HG03159 (cell line): ENCODE measurements around the gene FLAD1.
"Not testable (repeated sequence)": the region's sequence is repeated elsewhere in the genome, so short reads cannot be mapped to it uniquely, and the experiment has no call there.

Source experiments
- ATAC-seq: cut with Tn5 transposase; IDR thresholded peaks from one replicate; pipeline ENCODE4 v1.9.1; 2021; ENCODE audit warnings: mild to moderate bottlenecking, moderate library complexity; ENCODE audit not compliant: unreplicated experiment

The FLAD1 gene

DNA sequence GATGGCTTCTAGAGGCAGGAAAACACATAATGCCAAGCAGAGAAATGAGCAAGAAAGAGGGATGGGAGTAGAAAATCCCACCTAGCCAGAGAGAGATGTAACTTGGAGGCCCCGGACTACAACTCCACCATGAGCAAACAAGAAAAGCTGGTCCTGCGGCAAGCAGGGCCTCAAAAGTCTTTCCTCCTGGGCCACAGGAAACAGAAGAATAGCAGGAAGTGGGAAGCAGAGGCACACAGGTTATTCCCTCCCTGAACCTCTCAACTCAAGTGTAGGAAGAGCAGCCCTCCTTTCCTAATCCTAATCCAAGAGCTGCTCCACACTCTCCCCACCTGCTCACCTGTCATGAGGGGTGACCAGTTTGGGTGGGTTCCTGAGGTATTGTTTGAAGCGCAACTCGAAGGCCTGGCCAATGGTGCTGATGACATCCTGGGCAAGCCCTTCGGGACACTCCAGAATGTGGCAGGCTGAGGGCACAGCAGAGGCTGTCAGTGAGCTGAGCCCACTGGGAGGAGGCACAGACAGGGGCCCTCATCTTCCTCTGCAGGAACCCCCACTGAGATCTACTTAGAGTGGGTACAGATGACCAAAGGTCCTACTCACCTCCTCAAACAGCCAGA, 15.7 kb upstream of the FLAD1 start:
- ATAC-seq = no peak

DNA sequence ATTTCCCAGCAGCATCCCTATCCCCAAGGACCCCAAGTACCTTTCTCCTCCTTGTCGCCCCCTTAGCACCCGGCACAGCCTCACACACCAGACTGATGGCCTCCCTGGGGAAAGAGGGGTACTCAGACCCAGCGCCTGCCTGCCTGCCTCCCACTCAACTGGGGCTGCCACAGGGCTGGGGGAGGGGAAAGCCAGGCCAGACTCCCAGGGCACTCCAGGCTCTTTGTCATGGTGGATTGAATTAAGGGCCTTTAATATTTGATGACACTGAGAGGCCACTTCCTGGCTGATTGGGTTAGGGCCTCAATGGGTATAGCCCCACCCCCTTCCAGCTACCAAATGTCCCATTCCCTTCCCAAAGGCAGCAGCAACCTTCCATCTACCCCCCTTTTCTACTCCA, 14.4 kb upstream of the FLAD1 start:
- ATAC-seq = no peak

- ATAC-seq = no peak
Observed at GRCh38 chr1:154969246-154969645, 13.9 kb upstream of the FLAD1 start.

DNA sequence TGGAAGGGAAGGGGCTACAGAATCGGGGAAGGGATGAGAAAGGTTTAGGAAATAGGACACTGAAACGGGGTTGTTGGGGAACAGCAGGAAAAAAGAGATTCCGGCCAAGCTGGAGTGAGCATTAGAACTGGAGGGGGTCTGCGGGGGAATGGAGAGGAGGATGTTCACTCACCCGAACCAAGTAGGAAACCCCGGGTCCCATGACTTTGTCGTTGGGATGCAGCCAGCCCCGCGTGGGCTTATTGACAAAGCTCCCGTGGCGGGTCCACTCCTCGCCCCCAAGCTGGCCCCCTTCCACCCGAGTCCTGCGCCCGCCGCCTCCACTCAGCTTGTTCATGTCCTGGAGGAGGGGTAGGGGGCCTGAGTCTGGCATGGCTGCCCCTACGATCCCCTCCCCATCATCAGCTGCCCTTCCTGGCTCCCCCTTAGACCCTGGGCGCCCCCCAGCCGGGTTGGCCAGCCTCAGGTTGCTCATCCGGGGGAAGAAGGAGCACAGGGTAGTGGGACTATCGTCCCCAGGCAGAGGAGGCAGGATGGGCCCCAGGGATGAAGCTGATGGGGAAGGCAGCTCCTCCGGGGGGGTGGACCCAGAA, 13.2 kb upstream of the FLAD1 start:
- no peak for ATAC-seq

DNA sequence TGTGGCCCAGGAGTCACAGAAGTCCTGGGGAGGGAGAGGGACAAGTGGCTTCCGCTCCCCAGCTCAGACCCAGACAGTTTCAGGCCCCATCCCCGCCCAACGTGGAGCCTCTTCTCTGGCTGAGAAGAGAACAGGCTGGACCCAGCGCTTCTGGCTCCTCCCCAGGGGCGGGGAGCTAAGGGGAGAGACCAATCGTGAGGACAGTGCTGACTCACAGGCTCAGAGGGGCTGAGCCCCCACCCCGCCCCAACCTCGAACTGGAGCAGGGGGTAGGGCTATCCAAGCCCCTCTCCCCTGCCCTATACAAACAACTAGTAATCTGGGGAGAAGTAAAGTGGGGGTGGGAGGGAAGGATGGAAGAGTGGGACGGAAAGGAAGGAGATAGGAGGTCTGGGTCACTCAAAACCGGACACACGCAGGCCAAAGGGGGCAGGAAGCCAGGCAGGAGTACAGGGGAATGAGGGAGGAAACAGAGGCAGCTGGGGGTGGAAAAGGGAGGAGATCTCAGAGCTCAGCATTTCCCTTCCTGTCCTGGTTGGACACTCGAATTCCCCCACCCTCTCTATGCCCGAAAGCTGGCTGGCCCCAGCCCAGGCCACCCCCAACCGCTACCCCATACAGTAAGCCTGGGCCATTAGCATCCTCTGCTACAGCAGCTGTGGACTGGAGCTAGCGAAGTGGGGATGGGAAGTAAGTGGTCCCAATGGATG, 12.4 kb upstream of the FLAD1 start, which contains the start of gene SHC1:
TSS of gene SHC1 (minus strand) at position 117 of the 710 bp plus-strand sequence. CDS start 221 bp downstream, outside the sequence.
- no peak for ATAC-seq

DNA sequence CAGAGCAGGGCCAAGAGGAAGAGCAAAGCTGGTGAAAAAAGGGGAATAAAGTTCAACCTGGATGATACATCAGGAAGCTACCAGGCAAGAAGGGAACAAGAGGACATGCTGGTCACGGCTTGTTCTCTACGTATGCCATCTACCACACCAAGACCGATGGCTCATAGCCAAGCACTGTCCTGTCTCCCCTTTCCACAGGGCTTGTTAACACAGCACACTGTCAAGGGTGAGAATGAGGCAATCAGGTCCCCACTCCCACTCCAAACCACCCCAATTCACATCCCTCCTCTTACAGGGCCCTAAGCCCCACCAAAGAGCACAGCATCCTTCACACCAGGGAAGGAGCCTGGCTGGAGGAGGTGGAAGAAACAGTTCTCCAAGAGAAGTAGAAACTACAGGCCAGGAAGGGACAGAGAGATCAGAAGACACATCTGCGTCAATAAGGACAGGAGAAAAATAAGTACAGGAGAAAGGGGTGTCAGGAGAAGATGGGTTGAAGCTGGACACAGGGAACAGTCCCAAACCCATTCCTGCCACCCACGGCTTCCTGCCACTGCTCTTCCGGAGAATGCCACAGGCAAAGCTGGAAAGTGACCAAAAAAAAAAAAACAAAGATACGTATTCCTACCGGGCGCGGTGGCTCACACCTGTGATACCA, 11.7 kb upstream of the FLAD1 start:
- no peak for ATAC-seq

DNA sequence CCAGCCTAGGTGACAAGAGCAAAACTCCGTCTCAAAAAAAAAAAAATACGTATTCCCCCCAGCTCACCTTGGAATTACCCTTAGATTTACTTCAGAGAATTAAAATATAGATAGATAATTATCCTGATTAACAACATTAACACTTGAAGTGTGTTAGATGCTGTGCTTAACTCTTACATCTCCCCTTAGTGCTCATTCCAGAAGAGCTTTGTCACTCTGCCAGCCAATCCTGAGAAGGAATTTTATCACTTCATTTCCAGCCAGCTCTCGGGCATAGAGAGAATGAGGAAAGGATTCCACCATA, 11.0 kb upstream of the FLAD1 start:
- ATAC-seq = no peak

- ATAC-seq = no peak
Observed at GRCh38 chr1:154972517-154973343, 10.4 kb upstream of the FLAD1 start.

DNA sequence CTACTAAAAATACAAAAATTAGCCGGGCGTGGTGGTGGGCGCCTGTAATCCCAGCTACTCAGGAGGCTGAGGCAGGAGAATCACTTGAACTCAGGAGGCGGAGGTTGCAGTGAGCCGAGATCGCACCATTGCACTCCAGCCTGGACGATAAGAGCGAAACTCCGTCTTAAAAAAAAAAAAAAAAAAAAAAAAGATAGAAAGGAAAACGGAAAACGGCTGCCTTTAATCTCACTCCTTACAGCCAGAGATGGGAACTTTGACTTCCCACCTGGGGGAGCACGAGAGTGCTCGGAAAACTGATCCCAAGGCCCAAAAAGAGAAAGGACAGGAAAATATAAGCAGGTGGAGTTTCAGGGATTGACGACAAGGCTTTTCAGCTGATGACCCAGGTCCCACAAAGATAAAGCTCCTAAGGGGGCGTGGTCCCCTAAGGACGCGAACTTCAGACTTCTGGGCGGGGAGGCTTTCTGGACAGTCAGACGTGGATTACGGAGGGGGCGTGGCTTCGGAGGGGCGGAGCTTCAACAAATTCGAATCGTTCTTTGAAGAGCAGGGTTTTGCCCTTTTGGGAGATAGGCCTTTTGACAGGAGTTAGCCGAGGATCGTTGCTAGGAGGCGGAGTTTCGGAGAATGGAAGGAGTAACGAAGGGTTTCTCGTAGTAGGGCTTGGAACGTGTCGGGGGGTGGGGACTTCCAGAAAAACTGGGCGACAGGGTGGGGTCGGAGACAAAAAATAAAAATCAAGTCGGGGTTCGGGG, 9.6 kb upstream of the FLAD1 start:
- ATAC-seq = peak; percentile 21

GRCh38 chr1:154974102-154974807, 8.9 kb upstream of the FLAD1 start, which contains the start of gene CKS1B:
Gene CKS1B (plus strand): TSS chr1:154974681. CDS start chr1:154974746, 65 bp downstream.
- ATAC-seq = peak; percentile 77

- peak; percentile 40 for ATAC-seq
Observed at GRCh38 chr1:154974808-154975408, 8.2 kb upstream of the FLAD1 start.

- no peak for ATAC-seq
Observed at GRCh38 chr1:154975409-154976059, 7.6 kb upstream of the FLAD1 start.

GRCh38 chr1:154977762-154978161, 5.4 kb upstream of the FLAD1 start:
- ATAC-seq = not testable (repeated sequence)

- no peak for ATAC-seq
Observed at GRCh38 chr1:154978360-154978759, 4.8 kb upstream of the FLAD1 start.

- ATAC-seq = no peak
Observed at GRCh38 chr1:154982341-154982740, 803 bp upstream of the FLAD1 start.

DNA sequence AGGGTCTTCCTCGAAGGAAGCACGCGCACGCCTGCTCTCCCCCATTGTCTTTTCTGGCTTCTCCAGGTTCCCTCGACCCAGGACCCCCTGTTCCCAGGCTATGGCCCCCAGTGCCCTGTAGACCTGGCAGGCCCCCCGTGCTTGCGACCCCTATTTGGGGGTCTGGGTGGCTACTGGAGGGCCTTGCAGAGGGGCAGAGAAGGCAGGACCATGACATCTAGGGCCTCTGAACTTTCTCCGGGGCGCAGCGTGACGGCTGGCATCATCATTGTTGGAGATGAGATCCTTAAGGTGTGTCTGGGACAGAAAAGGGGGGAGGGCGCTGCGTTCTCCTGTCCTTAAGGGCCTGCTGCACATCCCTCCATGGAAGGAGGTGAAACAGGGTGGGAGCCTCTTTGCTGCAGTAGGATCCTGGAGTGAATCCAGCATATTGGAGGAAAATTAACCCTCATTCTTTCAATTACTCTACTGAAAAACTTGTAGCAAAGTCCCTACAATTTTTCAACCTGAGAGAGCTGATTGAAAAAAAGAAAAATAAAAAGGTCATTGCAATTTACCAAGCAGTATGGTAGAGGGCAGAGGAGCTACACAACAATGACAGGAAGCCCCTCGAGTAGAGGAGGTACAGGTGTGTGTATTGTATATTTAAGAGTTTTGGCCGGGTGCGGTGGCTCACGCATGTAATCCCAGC, 777 bp downstream of the FLAD1 start:
- no peak for ATAC-seq

- ATAC-seq = not testable (repeated sequence)
Observed at GRCh38 chr1:154986736-154987135, 3.6 kb downstream of the FLAD1 start.

- no peak for ATAC-seq
Observed at GRCh38 chr1:154987326-154987725, 4.2 kb downstream of the FLAD1 start.
